Heart right ventricle (tissue), 16 donors: ENCODE data around the gene EEF1B2. TPM values are rescaled to one million over a fixed set of nuclear protein-coding genes. Genes with fewer than 3 reads are reported as not detected.
"Not testable (repeated sequence)": the region's sequence is repeated elsewhere in the genome, so short reads cannot be mapped to it uniquely, and the experiment has no call there.

Source experiments
- ATAC-seq, 8 donors: fragments of 200-7000 bp; cut with Tn5 transposase; one replicate each; pipeline ENCODE4 v1.9.1; 2020; ENCODE audit warnings: mild to moderate bottlenecking in 8 of 8, moderate library complexity in 8 of 8, moderate number of reproducible peaks in 1 of 8
- DNase-seq, 2 donors: peaks; one replicate each; pipeline ENCODE4 v3.0.0-alpha.2; 2020
- H3K27ac ChIP-seq, 10 donors: fragments of 200-600 bp; sonication (generic) in 2 of 10; one replicate each; pipeline versions ENCODE4 v1.5.0 to v1.8.0; 2020 to 2022; ENCODE audit warnings: mild to moderate bottlenecking in 3 of 10
- H3K27me3 ChIP-seq, 7 donors: fragments of 200-600 bp; one replicate each; pipeline ENCODE4 v1.8.0; 2021 to 2022; ENCODE audit warnings: mild to moderate bottlenecking in 2 of 7
- H3K36me3 ChIP-seq, 9 donors: fragments of 200-600 bp; sonication (generic) in 1 of 9; one replicate each; pipeline versions ENCODE4 v1.5.0 to v1.8.0; 2020 to 2022; ENCODE audit warnings: mild to moderate bottlenecking in 2 of 9
- H3K4me1 ChIP-seq, 9 donors: fragments of 200-600 bp; sonication (generic) in 1 of 9; one replicate each; pipeline versions ENCODE4 v1.5.0 to v1.8.0; 2020 to 2022; ENCODE audit warnings: mild to moderate bottlenecking in 4 of 9
- H3K4me3 ChIP-seq, 10 donors: fragments of 200-600 bp; sonication (generic) in 2 of 10; one replicate each; pipeline versions ENCODE4 v1.5.0 to v1.8.0; 2020 to 2022; ENCODE audit warnings: mild to moderate bottlenecking in 7 of 10, moderate library complexity in 2 of 10
- H3K9me3 ChIP-seq, 11 donors: fragments of 200-600 bp in 10 of 11; sonication (generic) in 2 of 11; one replicate each; pipeline versions ENCODE4 v1.5.0 to v1.8.0; 2013 to 2022; ENCODE audit warnings: mild to moderate bottlenecking in 2 of 11, control low read depth in 1 of 11, moderate library complexity in 1 of 11
- CTCF ChIP-seq, 9 donors: fragments of 200-600 bp; sonication (generic) in 2 of 9; IDR thresholded peaks; one replicate each; pipeline versions ENCODE4 v1.5.0 to v1.8.0; 2021 to 2022; ENCODE audit warnings: antibody characterized with exemption in 9 of 9, mild to moderate bottlenecking in 5 of 9, moderate library complexity in 1 of 9
- WGBS, 2 donors: extraction: QIAGEN DNeasy Blood & Tissue Kit; methylation state at CpG; one replicate each; pipeline ENCODE4 v1.1.7; 2013; ENCODE audit warnings: inconsistent platforms in 1 of 2; 5-methylcytosine and 5-hydroxymethylcytosine counted together
- intact Hi-C, 10 donors: fragments of 100-400 bp; cut with DNase I; formaldehyde crosslinking; loops; one replicate each; pipeline versions ENCODE4 v1.11.1 to v1.14.2; 2022
- polyA plus RNA-seq, 2 donors: library from polyadenylated mRNA; stranded (reverse); fragments of 200-250 nt; gene quantifications; one replicate each; pipeline ENCODE4 v1.2.3, GENCODE V29; 2013
- total RNA-seq, 10 donors: library from RNA; stranded (reverse); fragmentation: NEBNext Ultra II Directional in 3 of 10; extraction: Animal tissue kit (Norgen Biotek cat#: 25700) in 3 of 10; gene quantifications; one replicate each; pipeline versions ENCODE4 v1.2.1 to v1.2.4, GENCODE V29; 2021 to 2023
- donor health status: Arrhythmogenic right ventricular cardiomyopathy.
- donor health status: ischemic (EF 13 %, LVEDD 7.1; RV severe dilation, severe dysfunction).
- donor health status: healthy with polysubstance abuse.
- donor health status: DM: no; HTN: yes; CAD: no.
- donor health status: DM: no; HTN: no; CAD: no.
- donor health status: ischemic (EF 25% LVEDD 6.9; RV normal size, moderate dysfunction).
- donor health status: ischemic (EF 25% LVEDD 5.7; RV mildly dilated, moderate dysfunction).
- donor health status: healthy.
- donor health status: DM: yes; HTN: yes; CAD: no.
- donor health status: Ischemic cardiomyopathy.
- donor health status: ischemic (EF 35%, LVEDD 5.7; RV mildly dilated, moderate dysfunction).
- donor health status: nonischemic (EF 11% LVEDD 7.7; RV severe dilation, severe dysfunction).
- donor health status: DM: yes; HTN: yes; CAD: no.
- donor health status: PGD.
- donor health status: ischemic (EF 29% LVEDD 5.4; RV normal size, mild dysfunction).
- donor health status: nonischemic (EF 23%, LVEDD 6.1; RV moderate dilation, normal function).

Gene EEF1B2
- total and polyA plus RNA-seq, 12 donors: 205 to 813 (median 228) TPM

- Histone ChIP-seq H3K36me3 (peaks cover 0 to 83% (median 54%) of the 10 kb centered on the region in 9 donors), H3K9me3 (no peaks in the 10 kb centered on the region), H3K4me1 (peaks cover 0 to 21% (median 16%) of the 10 kb centered on the region in 9 donors), H3K27me3 (no peaks in the 10 kb centered on the region), H3K4me3 (no peak overlapping the region), H3K27ac (no peak overlapping the region)
- ATAC-seq (no peak), DNase-seq (no peak)
- TF ChIP-seq CTCF (IDR thresholded peaks at IDR 0.05): no peak
- intact Hi-C loops: loop anchor here in 1 of 10 donors (10.0 kb wide), 1 partner anchor 65 kb away; the partner anchor contains the start of gene INO80D
- WGBS, 2 donors: 90 to 94% methylated on average over 1 of the region's 1 CpG
Observed at GRCh38 chr2:206150168-206150567, 9.5 kb upstream of the EEF1B2 start.

GRCh38 chr2:206150631-206151030, 9.1 kb upstream of the EEF1B2 start:
- Histone ChIP-seq H3K4me3 (no peak overlapping the region), H3K27me3 (no peaks in the 10 kb centered on the region), H3K9me3 (no peaks in the 10 kb centered on the region), H3K27ac (no peak overlapping the region), H3K4me1 (peaks cover 0 to 24% (median 17%) of the 10 kb centered on the region in 9 donors), H3K36me3 (peaks cover 0 to 80% (median 50%) of the 10 kb centered on the region in 9 donors)
- 77 to 82% methylated on average over 4 of the region's 4 CpGs for WGBS, 2 donors
- intact Hi-C loops: loop anchor here in 1 of 10 donors (10.0 kb wide), 1 partner anchor 66 kb away; the partner anchor contains the start of gene INO80D
- TF ChIP-seq CTCF (IDR thresholded peaks at IDR 0.05): no peak
- ATAC-seq (no peak), DNase-seq (no peak)

- no peak overlapping the region for H3K27ac ChIP-seq
- 66 to 67% methylated on average over 3 of the region's 3 CpGs for WGBS, 2 donors
- no peak for DNase-seq
- H3K4me1 ChIP-seq: peaks cover 5 to 47% (median 37%) of the 10 kb centered on the region in 9 donors
- peak in 5 of 8 donors; percentile 25 to 61 (median 47) for ATAC-seq
- H3K4me3 ChIP-seq: no peak overlapping the region
- TF ChIP-seq CTCF (IDR thresholded peaks at IDR 0.05): peak in 4 of 9 donors; percentile 16 to 40 (median 22)
- H3K36me3 ChIP-seq: peaks cover 0 to 50% (median 23%) of the 10 kb centered on the region in 9 donors
- no peaks in the 10 kb centered on the region for H3K9me3 ChIP-seq
- no peaks in the 10 kb centered on the region for H3K27me3 ChIP-seq
- intact Hi-C loops: loop anchor here in 1 of 10 donors (10.0 kb wide), 1 partner anchor 69 kb away; the partner anchor contains the start of gene INO80D
Observed at GRCh38 chr2:206154197-206154596, 5.5 kb upstream of the EEF1B2 start.

GRCh38 chr2:206157014-206157413, 2.7 kb upstream of the EEF1B2 start:
- not testable (repeated sequence) for H3K9me3 ChIP-seq, H3K27me3 ChIP-seq, DNase-seq, H3K27ac ChIP-seq, ATAC-seq
- Histone ChIP-seq H3K4me1 (peaks cover 15 to 63% (median 49%) of the 10 kb centered on the region in 9 donors), H3K36me3 (peaks cover 0 to 36% (median 11%) of the 10 kb centered on the region in 9 donors), H3K4me3 (peak overlapping the region in 3 of 10 donors; percentile 74 to 89 (median 84))
- 81 to 85% methylated on average over 11 of the region's 11 CpGs for WGBS, 2 donors
- intact Hi-C loops: loop anchor here in 4 of 10 donors (5.0 to 10.0 kb wide), 3 partner anchors 65 to 72 kb away; partner anchors contain the start of gene INO80D (in 3 of the 4)
